Mesendoderm (in vitro differentiated cells): ENCODE results near the gene SMAP2.

Experiments used
- DNase-seq: peaks from one replicate; pipeline ENCODE4 v3.0.0; 2013
- H2AK5ac ChIP-seq: 2 replicates; pipeline ENCODE4 v1.6.1; 2013; ENCODE audit warnings: low read length, inconsistent platforms
- H2BK120ac ChIP-seq: 2 replicates; pipeline ENCODE4 v1.6.1; 2013; ENCODE audit warnings: low read depth, mild to moderate bottlenecking, low read length, moderate library complexity, mixed read lengths
- H2BK15ac ChIP-seq: replicated peaks from 2 replicates; pipeline ENCODE4 v1.6.1; 2013; ENCODE audit warnings: low read depth, mild to moderate bottlenecking, moderate library complexity
- H2BK5ac ChIP-seq: 2 replicates; pipeline ENCODE4 v1.6.1; 2013; ENCODE audit warnings: low read length, inconsistent platforms
- H3K18ac ChIP-seq: 2 replicates; pipeline ENCODE4 v1.6.1; 2013; ENCODE audit warnings: mild to moderate bottlenecking, low read length, mixed read lengths
- H3K23ac ChIP-seq: one replicate; pipeline ENCODE4 v1.6.1; 2013; ENCODE audit warnings: low read length
- H3K27ac ChIP-seq: 2 replicates; pipeline ENCODE4 v1.5.1; 2013; ENCODE audit warnings: low read depth, mild to moderate bottlenecking, inconsistent platforms, low read length, moderate library complexity
- H3K27me3 ChIP-seq: 2 replicates; pipeline ENCODE4 v1.6.1; 2013; ENCODE audit warnings: low read length, control low read depth, mild to moderate bottlenecking, inconsistent platforms; ENCODE audit not compliant: insufficient read depth, poor library complexity
- H3K36me3 ChIP-seq: 2 replicates; pipeline ENCODE4 v1.6.1; 2013; ENCODE audit warnings: low read length, inconsistent platforms; ENCODE audit not compliant: control insufficient read depth, insufficient read depth
- H3K4ac ChIP-seq: one replicate; pipeline ENCODE4 v1.6.1; 2013; ENCODE audit warnings: low read depth, mild to moderate bottlenecking, low read length, moderate library complexity
- H3K4me1 ChIP-seq: 2 replicates; pipeline ENCODE4 v1.6.1; 2013; ENCODE audit warnings: low read depth, low read length, inconsistent platforms; ENCODE audit not compliant: control insufficient read depth
- H3K4me2 ChIP-seq: 2 replicates; pipeline ENCODE4 v1.6.1; 2013; ENCODE audit warnings: low read length
- H3K4me3 ChIP-seq: 2 replicates; pipeline ENCODE4 v1.5.1; 2013; ENCODE audit warnings: mild to moderate bottlenecking, low read length
- H3K56ac ChIP-seq: one replicate; pipeline ENCODE4 v1.6.1; 2013; ENCODE audit warnings: low read length
- H3K79me1 ChIP-seq: 2 replicates; pipeline ENCODE4 v1.6.1; 2013; ENCODE audit warnings: low read length, inconsistent platforms
- H3K79me2 ChIP-seq: 2 replicates; pipeline ENCODE4 v1.6.1; 2013; ENCODE audit warnings: mild to moderate bottlenecking, low read length; ENCODE audit not compliant: control insufficient read depth, insufficient read depth
- H3K9ac ChIP-seq: 2 replicates; pipeline ENCODE4 v1.6.1; 2013; ENCODE audit warnings: low read length, inconsistent platforms
- H4K5ac ChIP-seq: one replicate; pipeline ENCODE4 v1.6.1; 2013; ENCODE audit warnings: low read length
- H4K8ac ChIP-seq: one replicate; pipeline ENCODE4 v1.6.1; 2013; ENCODE audit warnings: low read depth, mild to moderate bottlenecking, control low read depth, low read length, moderate library complexity
- WGBS: extraction: QIAGEN DNeasy Blood & Tissue Kit; methylation state at CpG from one replicate; pipeline ENCODE4 v1.1.7; 2013; ENCODE audit warnings: low lambda C conversion rate, missing lambda C conversion rate; ENCODE audit not compliant: insufficient coverage; ENCODE audit errors: extremely low coverage; 5-methylcytosine and 5-hydroxymethylcytosine counted together

Gene SMAP2

GRCh38 chr1:40449684-40450494 lies 76.4 kb downstream of the SMAP2 start, which contains the start of gene ZFP69B:
Gene ZFP69B (plus strand): TSS chr1:40450476. CDS start chr1:40450962, 486 bp downstream.
- Histone ChIP-seq H3K27me3 (no peaks in the 10 kb centered on the region), H2BK120ac (no peak within 1 kb of the TSS), H3K79me2 (no peaks in the 10 kb centered on the region), H4K5ac (peak within 1 kb of the TSS; percentile 12), H2BK5ac (peak within 1 kb of the TSS; percentile 30), H3K4me1 (peaks cover 4% of the 10 kb centered on the region), H3K4me3 (peak within 1 kb of the TSS; percentile 57), H3K18ac (peak within 1 kb of the TSS; percentile 75), H3K79me1 (no peaks in the 10 kb centered on the region), H4K8ac (peak within 1 kb of the TSS; percentile 15), H3K27ac (peak within 1 kb of the TSS; percentile 89), H2BK15ac (no peak within 1 kb of the TSS), H2AK5ac (peak within 1 kb of the TSS; percentile 31), H3K56ac (peak within 1 kb of the TSS; percentile 88), H3K9ac (peak within 1 kb of the TSS; percentile 80), H3K4me2 (peak within 1 kb of the TSS; percentile 91), H3K36me3 (no peaks in the 10 kb centered on the region), H3K4ac (peak within 1 kb of the TSS; percentile 44), H3K23ac (no peak within 1 kb of the TSS)
- no CpG with 5 or more reads among the region's 64 CpGs for WGBS
- DNase-seq: peak; percentile 95

GRCh38 chr1:40450495-40451237 lies 77.1 kb downstream of the SMAP2 start:
- Histone ChIP-seq H2BK15ac (no peak overlapping the region), H3K9ac (peak overlapping the region; percentile 80), H3K4ac (no peak overlapping the region), H3K4me3 (peak overlapping the region; percentile 31), H3K4me1 (peaks cover 4% of the 10 kb centered on the region), H3K4me2 (peak overlapping the region; percentile 91), H3K27me3 (no peaks in the 10 kb centered on the region), H3K56ac (peak overlapping the region; percentile 88), H3K23ac (no peak overlapping the region), H2BK120ac (no peak overlapping the region), H3K79me1 (no peaks in the 10 kb centered on the region), H3K36me3 (no peaks in the 10 kb centered on the region), H3K79me2 (no peaks in the 10 kb centered on the region), H4K5ac (no peak overlapping the region), H2BK5ac (peak overlapping the region; percentile 30), H4K8ac (no peak overlapping the region), H2AK5ac (peak overlapping the region; percentile 31), H3K27ac (peak overlapping the region; percentile 89), H3K18ac (peak overlapping the region; percentile 75)
- peak; percentile 32 for DNase-seq
- no CpG with 5 or more reads among the region's 22 CpGs for WGBS

GRCh38 chr1:40451238-40451585 lies 77.7 kb downstream of the SMAP2 start:
- Histone ChIP-seq H2BK15ac (no peak overlapping the region), H3K23ac (no peak overlapping the region), H3K4me2 (peak overlapping the region; percentile 91), H3K4me3 (peak overlapping the region; percentile 31), H3K79me1 (no peaks in the 10 kb centered on the region), H3K4me1 (peaks cover 4% of the 10 kb centered on the region), H3K18ac (no peak overlapping the region), H2BK120ac (no peak overlapping the region), H3K56ac (peak overlapping the region; percentile 88), H3K79me2 (no peaks in the 10 kb centered on the region), H4K8ac (no peak overlapping the region), H3K9ac (peak overlapping the region; percentile 80), H4K5ac (no peak overlapping the region), H3K27me3 (no peaks in the 10 kb centered on the region), H2AK5ac (peak overlapping the region; percentile 31), H3K36me3 (no peaks in the 10 kb centered on the region), H3K27ac (no peak overlapping the region), H3K4ac (no peak overlapping the region), H2BK5ac (no peak overlapping the region)
- WGBS: no CpG with 5 or more reads among the region's 1 CpG
- DNase-seq: peak; percentile 19

- H3K56ac ChIP-seq: no peak overlapping the region
- no peak overlapping the region for H3K27ac ChIP-seq
- no peak for DNase-seq
- H3K4me3 ChIP-seq: no peak overlapping the region
- no peak overlapping the region for H3K9ac ChIP-seq
- H2BK5ac ChIP-seq: no peak overlapping the region
- peaks cover 2% of the 10 kb centered on the region for H3K36me3 ChIP-seq
- no peak overlapping the region for H3K4ac ChIP-seq
- no peak overlapping the region for H4K8ac ChIP-seq
- H3K79me1 ChIP-seq: no peaks in the 10 kb centered on the region
- no peaks in the 10 kb centered on the region for H3K79me2 ChIP-seq
- no peak overlapping the region for H3K23ac ChIP-seq
- no peaks in the 10 kb centered on the region for H3K27me3 ChIP-seq
- WGBS: no CpG with 5 or more reads among the region's 1 CpG
- H2AK5ac ChIP-seq: no peak overlapping the region
- H2BK15ac ChIP-seq: no peak overlapping the region
- H3K4me1 ChIP-seq: peaks cover 4% of the 10 kb centered on the region
- no peak overlapping the region for H3K18ac ChIP-seq
- no peak overlapping the region for H3K4me2 ChIP-seq
- no peak overlapping the region for H2BK120ac ChIP-seq
- H4K5ac ChIP-seq: no peak overlapping the region
Measured at GRCh38 chr1:40454873-40455272, 81.3 kb downstream of the SMAP2 start.

GRCh38 chr1:40462956-40463590 lies 89.5 kb downstream of the SMAP2 start:
- Histone ChIP-seq H2AK5ac (no peak overlapping the region), H3K4me1 (no peaks in the 10 kb centered on the region), H3K23ac (no peak overlapping the region), H3K56ac (no peak overlapping the region), H2BK15ac (no peak overlapping the region), H4K5ac (no peak overlapping the region), H4K8ac (no peak overlapping the region), H3K9ac (no peak overlapping the region), H3K4ac (no peak overlapping the region), H3K4me3 (no peak overlapping the region), H3K79me1 (no peaks in the 10 kb centered on the region), H3K36me3 (peaks cover 1% of the 10 kb centered on the region), H2BK5ac (no peak overlapping the region), H3K79me2 (no peaks in the 10 kb centered on the region), H3K18ac (no peak overlapping the region), H3K27ac (no peak overlapping the region), H3K4me2 (no peak overlapping the region), H3K27me3 (no peaks in the 10 kb centered on the region), H2BK120ac (no peak overlapping the region)
- peak; percentile 36 for DNase-seq
- no CpG with 5 or more reads among the region's 3 CpGs for WGBS
